Endothelial cell of umbilical vein (primary cell): ENCODE data around the gene C14orf39.

Experiments
- CTCF ChIP-seq, 2 donors: IDR thresholded peaks; 1 replicate in 1 of 2; 2 replicates in 1 of 2; pipeline ENCODE4 v1.5.1; 2011; ENCODE audit warnings: low read length in 2 of 2, mild to moderate bottlenecking in 2 of 2, moderate library complexity in 2 of 2, control low read depth in 1 of 2, inconsistent platforms in 1 of 2, low read depth in 1 of 2; ENCODE audit not compliant: insufficient read depth in 1 of 2; ENCODE audit errors: extremely low read depth in 1 of 2
- MYC ChIP-seq: IDR thresholded peaks from one replicate; pipeline ENCODE4 v1.6.1; 2011; ENCODE audit warnings: mild to moderate bottlenecking, low read depth, low read length
- POLR2A ChIP-seq: IDR thresholded peaks from 2 replicates; pipeline ENCODE4 v1.6.1; 2012; ENCODE audit warnings: low read depth, mild to moderate bottlenecking, control low read depth, low read length

- TF ChIP-seq POLR2A (no peak), CTCF (IDR thresholded peaks at IDR 0.05; ENCODE audit: extremely low read depth in 1 of 2, insufficient read depth in 1 of 2, low read depth in 1 of 2, low read length in 2 of 2) (no peak), MYC (no peak)
These were observed 1.3 kb upstream of the C14orf39 start for GRCh38 chr14:60487211-60487610.
